Occipital lobe (tissue), 2 donors: ENCODE data around the gene RFX2. TPM values are rescaled to one million over a fixed set of nuclear protein-coding genes. Genes with fewer than 3 reads are reported as not detected.

Experiments
- DNase-seq: peaks from one replicate; lab custom pipeline; 2025; lab: John Stamatoyannopoulos, UW
- total RNA-seq: library from RNA; depleted of rRNA; stranded (reverse); fragments of >200 nt; gene quantifications from one replicate; pipeline ENCODE4 v1.2.3, GENCODE V29; 2014

RFX2 gene
- total RNA-seq, 1 donor from 2014 or later = 5.6 TPM

- DNase-seq = no peak
These were observed 153.6 kb downstream of the RFX2 start for GRCh38 chr19:5956728-5957127.

- no peak for DNase-seq
These were observed 154.0 kb downstream of the RFX2 start for GRCh38 chr19:5956323-5956722.

- no peak for DNase-seq
These were observed 154.7 kb downstream of the RFX2 start for GRCh38 chr19:5955636-5955935.

GRCh38 chr19:5954293-5954692, 156.0 kb downstream of the RFX2 start:
- no peak for DNase-seq

GRCh38 chr19:5953680-5954213, 156.6 kb downstream of the RFX2 start:
- no peak for DNase-seq

- no peak for DNase-seq
These were observed 157.2 kb downstream of the RFX2 start for GRCh38 chr19:5953030-5953589.

GRCh38 chr19:5952193-5953029, 157.9 kb downstream of the RFX2 start:
- DNase-seq = no peak

GRCh38 chr19:5951338-5951861, 158.9 kb downstream of the RFX2 start:
- no peak for DNase-seq

- DNase-seq = no peak
These were observed 159.6 kb downstream of the RFX2 start for GRCh38 chr19:5950741-5951140.

GRCh38 chr19:5949792-5950305, 160.5 kb downstream of the RFX2 start:
- no peak for DNase-seq

GRCh38 chr19:5948752-5949564, 161.3 kb downstream of the RFX2 start:
- DNase-seq = no peak

- peak; percentile 64 for DNase-seq
These were observed 162.9 kb downstream of the RFX2 start for GRCh38 chr19:5947435-5947834.

- DNase-seq = no peak
These were observed 166.7 kb downstream of the RFX2 start for GRCh38 chr19:5943623-5944022.

Other genes starting within 250 kb of the RFX2 start
- gene FUT5, start 240.0 kb downstream of the RFX2 start, total RNA-seq = not detected
- 79.9 TPM for gene NDUFA11, start 206.7 kb downstream of the RFX2 start, total RNA-seq
- gene VMAC, start 205.6 kb downstream of the RFX2 start, total RNA-seq = 4.1 TPM
- 7.0 TPM for gene CAPS, start 196.2 kb downstream of the RFX2 start, total RNA-seq
- 35.4 TPM for gene RANBP3, start 132.4 kb downstream of the RFX2 start, total RNA-seq
- gene ACSBG2, start 25.2 kb upstream of the RFX2 start, total RNA-seq = 0.16 TPM
- gene MLLT1, start 169.5 kb upstream of the RFX2 start, total RNA-seq = 8.6 TPM
- not detected for gene ACER1, start 223.1 kb upstream of the RFX2 start, total RNA-seq